NCI-H2196 (cell line): ENCODE results near the gene RFTN1.

Source experiments
- DNase-seq: peaks from one replicate; lab custom pipeline; 2025; ENCODE audit not compliant: unreplicated experiment; lab: John Stamatoyannopoulos, UW

The RFTN1 gene

GRCh38 chr3:16513141-16514020 lies at the start of gene RFTN1:
Gene RFTN1, minus strand, starts transcription at chr3:16513699. Its CDS starts 19,830 bp downstream, at chr3:16493869.
- no peak for DNase-seq

GRCh38 chr3:16559653-16560365 lies 46.3 kb upstream of the RFTN1 start:
- no peak for DNase-seq

GRCh38 chr3:16554126-16554525 lies 40.6 kb upstream of the RFTN1 start:
- DNase-seq: no peak

- no peak for DNase-seq
Observed at GRCh38 chr3:16552757-16553156, 39.3 kb upstream of the RFTN1 start.

GRCh38 chr3:16551342-16551976 lies 38.0 kb upstream of the RFTN1 start:
- no peak for DNase-seq

GRCh38 chr3:16550676-16551341 lies 37.3 kb upstream of the RFTN1 start:
- DNase-seq: peak; percentile 41

GRCh38 chr3:16550305-16550675 lies 36.8 kb upstream of the RFTN1 start:
- no peak for DNase-seq

- no peak for DNase-seq
Observed at GRCh38 chr3:16548721-16549120, 35.2 kb upstream of the RFTN1 start.

- no peak for DNase-seq
Observed at GRCh38 chr3:16547561-16548357, 34.3 kb upstream of the RFTN1 start.

GRCh38 chr3:16546186-16547010 lies 32.9 kb upstream of the RFTN1 start:
- DNase-seq: no peak

- no peak for DNase-seq
Observed at GRCh38 chr3:16545413-16546185, 32.1 kb upstream of the RFTN1 start.

GRCh38 chr3:16543242-16543864 lies 29.9 kb upstream of the RFTN1 start:
- no peak for DNase-seq

GRCh38 chr3:16538507-16538906 lies 25.0 kb upstream of the RFTN1 start:
- DNase-seq: no peak

GRCh38 chr3:16536996-16537395 lies 23.5 kb upstream of the RFTN1 start:
- no peak for DNase-seq

- no peak for DNase-seq
Observed at GRCh38 chr3:16536344-16536663, 22.8 kb upstream of the RFTN1 start.

- no peak for DNase-seq
Observed at GRCh38 chr3:16534640-16535262, 21.3 kb upstream of the RFTN1 start.

GRCh38 chr3:16533928-16534574 lies 20.6 kb upstream of the RFTN1 start:
- DNase-seq: no peak

GRCh38 chr3:16529264-16529663 lies 15.8 kb upstream of the RFTN1 start:
- DNase-seq: no peak
